ENCODE measurements around the gene IQCK.

IQCK gene

GRCh38 chr16:19851476-19851875, 133.4 kb downstream of the IQCK start:
- Mint-ChIP-seq H3K9me3 (no peaks in the 10 kb centered on the region), H3K4me3 (no peak overlapping the region), H3K27ac (no peak overlapping the region), H3K4me1 (ENCODE audit: low read depth) (no peaks in the 10 kb centered on the region), H3K36me3 (ENCODE audit: low read depth) (no peaks in the 10 kb centered on the region), H3K27me3 (no peaks in the 10 kb centered on the region)

- Mint-ChIP-seq H3K4me1 (ENCODE audit: low read depth) (no peaks in the 10 kb centered on the region), H3K27ac (no peak overlapping the region), H3K4me3 (no peak overlapping the region)
Measured at GRCh38 chr16:19853132-19853741, 135.2 kb downstream of the IQCK start.

GRCh38 chr16:19853742-19854542, 135.9 kb downstream of the IQCK start:
- Mint-ChIP-seq H3K36me3 (ENCODE audit: low read depth) (no peaks in the 10 kb centered on the region), H3K4me1 (ENCODE audit: low read depth) (no peaks in the 10 kb centered on the region), H3K27me3 (no peaks in the 10 kb centered on the region), H3K4me3 (no peak overlapping the region), H3K9me3 (no peaks in the 10 kb centered on the region), H3K27ac (no peak overlapping the region)

More at GRCh38 chr16:19853132-19853741, 135.2 kb downstream of the IQCK start:
- Mint-ChIP-seq H3K9me3 (no peaks in the 10 kb centered on the region), H3K27me3 (no peaks in the 10 kb centered on the region), H3K36me3 (ENCODE audit: low read depth) (no peaks in the 10 kb centered on the region)

GRCh38 chr16:19854543-19854876, 136.4 kb downstream of the IQCK start:
- no peak overlapping the region for H3K4me3 Mint-ChIP-seq
- H3K9me3 Mint-ChIP-seq, result no peaks in the 10 kb centered on the region
- H3K36me3 Mint-ChIP-seq (ENCODE audit: low read depth), result no peaks in the 10 kb centered on the region
- H3K4me1 Mint-ChIP-seq (ENCODE audit: low read depth), result no peaks in the 10 kb centered on the region
- no peaks in the 10 kb centered on the region for H3K27me3 Mint-ChIP-seq
- H3K27ac Mint-ChIP-seq, result no peak overlapping the region

GRCh38 chr16:19856120-19856519, 138.0 kb downstream of the IQCK start:
- Mint-ChIP-seq H3K27ac (no peak overlapping the region), H3K4me3 (no peak overlapping the region), H3K9me3 (no peaks in the 10 kb centered on the region), H3K4me1 (ENCODE audit: low read depth) (no peaks in the 10 kb centered on the region), H3K36me3 (ENCODE audit: low read depth) (no peaks in the 10 kb centered on the region), H3K27me3 (no peaks in the 10 kb centered on the region)

GRCh38 chr16:19857593-19858339, 139.7 kb downstream of the IQCK start:
- no peaks in the 10 kb centered on the region for H3K9me3 Mint-ChIP-seq
- H3K27ac Mint-ChIP-seq, result no peak overlapping the region
- no peaks in the 10 kb centered on the region for H3K27me3 Mint-ChIP-seq
- H3K36me3 Mint-ChIP-seq (ENCODE audit: low read depth), result no peaks in the 10 kb centered on the region
- no peaks in the 10 kb centered on the region for H3K4me1 Mint-ChIP-seq (ENCODE audit: low read depth)
- H3K4me3 Mint-ChIP-seq, result no peak overlapping the region

GRCh38 chr16:19858340-19859018, 140.4 kb downstream of the IQCK start:
- no peaks in the 10 kb centered on the region for H3K9me3 Mint-ChIP-seq
- no peaks in the 10 kb centered on the region for H3K36me3 Mint-ChIP-seq (ENCODE audit: low read depth)
- H3K4me1 Mint-ChIP-seq (ENCODE audit: low read depth), result no peaks in the 10 kb centered on the region
- H3K27ac Mint-ChIP-seq, result no peak overlapping the region
- H3K27me3 Mint-ChIP-seq, result no peaks in the 10 kb centered on the region
- no peak overlapping the region for H3K4me3 Mint-ChIP-seq

GRCh38 chr16:19859166-19859565, 141.1 kb downstream of the IQCK start:
- Mint-ChIP-seq H3K4me3 (no peak overlapping the region), H3K9me3 (no peaks in the 10 kb centered on the region), H3K36me3 (ENCODE audit: low read depth) (no peaks in the 10 kb centered on the region), H3K27me3 (no peaks in the 10 kb centered on the region), H3K4me1 (ENCODE audit: low read depth) (no peaks in the 10 kb centered on the region), H3K27ac (no peak overlapping the region)

GRCh38 chr16:19859603-19860002, 141.5 kb downstream of the IQCK start:
- H3K27ac Mint-ChIP-seq, result no peak overlapping the region
- H3K36me3 Mint-ChIP-seq (ENCODE audit: low read depth), result no peaks in the 10 kb centered on the region
- H3K4me1 Mint-ChIP-seq (ENCODE audit: low read depth), result no peaks in the 10 kb centered on the region
- H3K9me3 Mint-ChIP-seq, result no peaks in the 10 kb centered on the region
- no peaks in the 10 kb centered on the region for H3K27me3 Mint-ChIP-seq
- H3K4me3 Mint-ChIP-seq, result no peak overlapping the region

- H3K4me1 Mint-ChIP-seq (ENCODE audit: low read depth), result no peaks in the 10 kb centered on the region
- H3K9me3 Mint-ChIP-seq, result no peaks in the 10 kb centered on the region
- H3K27ac Mint-ChIP-seq, result no peak overlapping the region
- H3K4me3 Mint-ChIP-seq, result no peak overlapping the region
- no peaks in the 10 kb centered on the region for H3K27me3 Mint-ChIP-seq
- no peaks in the 10 kb centered on the region for H3K36me3 Mint-ChIP-seq (ENCODE audit: low read depth)
Measured at GRCh38 chr16:19860166-19861041, 142.3 kb downstream of the IQCK start.

GRCh38 chr16:19861133-19861532, 143.1 kb downstream of the IQCK start:
- Mint-ChIP-seq H3K4me3 (no peak overlapping the region), H3K27me3 (no peaks in the 10 kb centered on the region), H3K36me3 (ENCODE audit: low read depth) (no peaks in the 10 kb centered on the region), H3K27ac (no peak overlapping the region), H3K9me3 (no peaks in the 10 kb centered on the region), H3K4me1 (ENCODE audit: low read depth) (no peaks in the 10 kb centered on the region)

GRCh38 chr16:19861811-19862327, 143.8 kb downstream of the IQCK start:
- no peaks in the 10 kb centered on the region for H3K36me3 Mint-ChIP-seq (ENCODE audit: low read depth)
- H3K4me1 Mint-ChIP-seq (ENCODE audit: low read depth), result no peaks in the 10 kb centered on the region
- no peak overlapping the region for H3K4me3 Mint-ChIP-seq
- no peaks in the 10 kb centered on the region for H3K9me3 Mint-ChIP-seq
- H3K27ac Mint-ChIP-seq, result no peak overlapping the region
- no peaks in the 10 kb centered on the region for H3K27me3 Mint-ChIP-seq

- Mint-ChIP-seq H3K4me3 (no peak overlapping the region), H3K4me1 (ENCODE audit: low read depth) (no peaks in the 10 kb centered on the region), H3K27ac (no peak overlapping the region), H3K27me3 (no peaks in the 10 kb centered on the region), H3K36me3 (ENCODE audit: low read depth) (no peaks in the 10 kb centered on the region), H3K9me3 (no peaks in the 10 kb centered on the region)
Measured at GRCh38 chr16:19863990-19864389, 145.9 kb downstream of the IQCK start.

GRCh38 chr16:19864566-19864965, 146.5 kb downstream of the IQCK start:
- no peaks in the 10 kb centered on the region for H3K9me3 Mint-ChIP-seq
- no peaks in the 10 kb centered on the region for H3K36me3 Mint-ChIP-seq (ENCODE audit: low read depth)
- no peak overlapping the region for H3K4me3 Mint-ChIP-seq
- H3K27me3 Mint-ChIP-seq, result no peaks in the 10 kb centered on the region
- no peak overlapping the region for H3K27ac Mint-ChIP-seq
- H3K4me1 Mint-ChIP-seq (ENCODE audit: low read depth), result no peaks in the 10 kb centered on the region

Measured in stimulated activated naive CD8-positive, alpha-beta T cell treated with anti-CD3 and anti-CD28 coated beads, Interleukin-15, Interleukin-2, amounts not matched to agents 100 ng/mL and 50 ng/mL, for 24 hours (primary cell).